LNCaP clone FGC (cell line): ENCODE measurements around the gene CLDN17.

ENCODE experiments used
- DNase-seq: peaks from one replicate; pipeline ENCODE4 v3.0.0-alpha.2; 2011; ENCODE audit warnings: low read depth
- H3K4me3 ChIP-seq: 2 replicates; pipeline ENCODE4 v1.5.1; 2011; ENCODE audit warnings: mild to moderate bottlenecking, low read depth, low read length, control low read depth
- CTCF ChIP-seq: IDR thresholded peaks from 2 replicates; pipeline ENCODE4 v1.5.1; 2012; ENCODE audit warnings: mild to moderate bottlenecking; ENCODE audit not compliant: control insufficient read depth, insufficient read depth; ENCODE audit errors: extremely low read depth

The CLDN17 gene

GRCh38 chr21:30129246-30129645 lies 37.4 kb downstream of the CLDN17 start:
- H3K4me3 ChIP-seq, result no peak overlapping the region
- no peak for TF ChIP-seq CTCF
- DNase-seq, result no peak

- no peak for DNase-seq
- no peak overlapping the region for H3K4me3 ChIP-seq
- no peak for TF ChIP-seq CTCF
Measured at GRCh38 chr21:30126576-30126975, 40.0 kb downstream of the CLDN17 start.

GRCh38 chr21:30117631-30118030 lies 49.0 kb downstream of the CLDN17 start:
- no peak for DNase-seq
- H3K4me3 ChIP-seq, result no peak overlapping the region
- no peak for TF ChIP-seq CTCF

- no peak for TF ChIP-seq CTCF
- H3K4me3 ChIP-seq, result no peak overlapping the region
- DNase-seq, result no peak
Measured at GRCh38 chr21:30116479-30116878, 50.1 kb downstream of the CLDN17 start.
